CD4-positive, alpha-beta T cell treated with Interleukin-15 for 1 hour (primary cell): ENCODE measurements around the gene ITPR1.

Experiments
- DNase-seq: peaks from one replicate; pipeline ENCODE4 v3.0.0-alpha.2; 2020

The ITPR1 gene

GRCh38 chr3:4599612-4600011 is 106.5 kb downstream of the ITPR1 start:
- no peak for DNase-seq

- DNase-seq: no peak
Observed at GRCh38 chr3:4600493-4600892, 107.3 kb downstream of the ITPR1 start.

GRCh38 chr3:4601892-4602291 is 108.7 kb downstream of the ITPR1 start:
- no peak for DNase-seq

DNA sequence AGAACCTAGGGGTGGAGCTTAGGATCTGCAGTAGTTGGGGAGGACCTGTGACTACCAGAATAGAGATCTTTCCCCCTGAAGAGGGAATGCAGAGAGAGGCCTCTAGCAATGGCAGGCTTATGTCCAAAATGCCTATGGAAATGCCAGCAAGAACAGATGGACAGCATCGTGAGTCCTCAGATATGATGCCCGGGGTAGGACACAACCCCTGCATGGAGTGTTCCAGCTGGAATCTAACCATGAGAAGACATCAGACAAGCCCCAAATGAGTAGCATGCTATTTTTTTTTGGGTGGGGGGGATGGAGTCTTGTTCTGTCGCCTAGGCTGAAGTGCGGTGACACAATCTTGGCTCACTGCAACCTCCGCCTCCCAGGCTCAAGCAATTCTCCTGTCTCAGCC is 111.5 kb downstream of the ITPR1 start:
- no peak for DNase-seq

DNA sequence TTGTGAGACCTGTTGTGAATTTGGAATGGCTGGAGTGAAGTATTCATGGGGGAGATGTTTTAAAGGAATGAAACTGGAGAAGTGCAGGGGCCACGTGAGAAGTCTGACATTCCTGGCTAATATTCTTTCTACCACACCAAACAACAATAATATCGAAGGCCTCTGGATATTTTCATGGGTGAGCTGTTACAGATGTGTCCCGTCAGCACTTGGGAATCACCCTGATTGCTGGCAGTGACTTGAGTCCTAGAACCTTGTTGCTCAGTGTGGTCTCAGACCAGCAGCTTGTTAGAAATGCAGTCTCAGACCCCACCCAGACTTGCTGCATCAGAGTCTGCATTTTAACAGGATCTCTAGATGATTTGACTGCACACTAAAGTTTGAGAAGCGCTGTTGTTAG is 113.8 kb downstream of the ITPR1 start:
- no peak for DNase-seq

GRCh38 chr3:4613366-4613765 is 120.2 kb downstream of the ITPR1 start:
- DNase-seq: no peak

DNA sequence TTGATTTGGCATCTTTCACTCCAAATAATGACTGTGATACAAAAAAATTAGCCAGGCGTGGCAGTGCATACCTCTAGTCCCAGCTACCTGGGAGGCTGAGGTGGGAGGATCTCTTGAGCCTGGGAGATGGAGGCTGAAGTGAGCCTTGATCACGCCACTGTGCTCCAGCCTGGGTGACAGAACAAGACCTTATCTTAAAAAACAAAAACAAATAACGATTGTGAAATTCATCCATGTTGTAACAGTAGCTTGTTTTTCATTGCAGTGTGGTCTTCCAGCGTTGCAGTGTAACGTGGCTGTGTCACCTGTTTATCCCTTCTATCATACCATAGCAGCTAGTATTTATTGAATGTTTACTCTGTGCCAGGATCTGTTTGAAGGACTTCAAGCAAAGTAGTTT is 120.9 kb downstream of the ITPR1 start:
- DNase-seq: no peak

DNA sequence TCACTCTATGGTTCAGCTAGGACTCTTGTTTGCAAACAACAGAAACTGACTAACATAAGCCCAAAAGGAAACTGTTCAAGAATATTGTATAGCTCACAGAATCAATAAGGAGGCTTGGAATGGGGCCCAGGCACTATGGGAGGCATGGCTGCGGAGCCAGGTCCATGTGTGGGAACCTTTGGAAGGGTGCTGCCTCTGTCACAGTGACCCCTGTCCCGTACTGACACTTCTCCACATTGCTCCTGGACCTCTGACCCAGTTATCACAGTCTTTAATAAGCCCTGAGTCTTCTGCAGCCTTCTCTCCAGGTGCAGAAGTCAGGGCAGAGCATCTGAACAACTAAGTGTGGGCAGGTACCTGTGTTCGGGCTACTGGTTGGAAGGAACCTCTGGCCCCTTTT is 121.8 kb downstream of the ITPR1 start:
- DNase-seq: no peak

DNA sequence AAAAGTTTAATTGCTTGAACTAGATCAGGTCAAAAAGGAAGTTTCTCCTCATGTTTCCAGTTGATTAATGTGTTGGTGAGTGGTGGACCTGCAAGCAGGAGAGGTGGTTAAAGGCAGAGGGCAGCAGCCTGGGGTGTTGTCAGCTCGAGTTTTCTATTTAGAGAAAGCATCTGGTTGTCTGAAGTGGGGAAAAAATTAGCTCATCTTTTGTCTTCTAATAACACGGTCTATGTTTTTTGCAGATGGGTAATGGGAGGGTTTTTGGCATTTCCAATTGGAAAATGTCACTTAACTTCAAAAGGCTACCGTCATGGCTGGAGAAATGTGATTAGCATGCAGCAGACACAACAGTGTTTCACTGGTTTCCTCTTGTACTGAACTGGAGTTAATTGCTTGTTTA is 122.6 kb downstream of the ITPR1 start:
- DNase-seq: no peak

DNA sequence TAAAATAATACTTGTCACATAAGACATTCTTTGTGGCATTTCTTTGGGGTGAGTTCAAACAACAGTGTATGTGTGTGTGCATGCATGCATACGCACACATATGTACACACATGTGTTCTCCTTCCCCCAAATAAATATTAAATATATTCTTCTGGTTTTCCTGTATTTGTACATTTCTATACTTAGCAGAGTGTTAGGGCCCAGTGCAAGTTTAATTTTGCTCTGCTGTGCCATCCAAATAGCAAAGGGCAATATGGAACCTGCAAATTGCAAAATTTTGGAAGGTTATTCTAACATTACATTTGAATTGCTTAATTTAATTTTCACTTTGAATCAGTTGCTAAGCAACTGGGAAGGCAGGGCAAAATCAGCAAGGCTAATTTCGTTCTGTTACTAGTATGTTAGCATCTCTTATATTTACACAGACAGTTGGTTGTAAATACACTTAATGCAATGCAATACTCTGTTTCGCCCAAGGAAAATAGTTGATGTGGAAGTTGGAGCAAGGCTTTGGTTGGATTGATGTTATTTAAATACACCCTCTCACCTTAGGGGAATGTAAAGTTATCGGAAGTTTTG is 130.4 kb downstream of the ITPR1 start:
- DNase-seq: no peak

DNA sequence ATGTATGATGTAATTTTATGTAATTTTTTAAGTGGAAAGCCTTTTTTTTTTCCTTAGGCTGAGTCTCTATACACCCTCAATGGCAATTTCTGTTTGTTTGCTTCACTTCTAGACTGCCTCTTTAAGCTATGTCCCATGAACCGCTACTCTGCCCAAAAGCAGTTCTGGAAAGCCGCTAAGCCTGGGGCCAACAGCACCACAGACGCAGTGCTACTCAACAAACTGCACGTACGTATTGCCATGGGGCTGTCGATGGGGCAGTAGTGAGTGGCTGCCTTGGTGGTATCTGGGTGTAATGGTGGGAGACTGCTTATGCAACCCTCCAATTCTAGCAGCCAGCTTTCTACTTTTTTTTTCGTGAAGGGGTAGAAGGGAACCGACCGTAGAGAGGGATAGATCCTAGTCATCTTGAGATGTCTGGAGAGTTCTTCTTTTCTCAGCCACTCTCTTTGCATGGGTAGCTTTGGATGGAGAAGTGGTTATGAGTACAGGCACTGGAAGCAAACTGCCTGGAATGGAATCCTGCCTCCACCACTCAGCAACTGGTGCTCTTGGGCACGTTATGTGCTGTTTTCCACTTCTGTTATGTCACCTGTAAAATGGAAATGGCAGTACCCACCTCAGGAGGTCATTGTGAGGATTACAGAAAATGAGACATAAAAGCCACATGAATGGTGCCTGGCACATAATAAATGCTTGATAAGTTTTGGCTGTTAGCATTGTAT is 134.7 kb downstream of the ITPR1 start:
- DNase-seq: no peak

GRCh38 chr3:4629095-4630007 is 136.2 kb downstream of the ITPR1 start:
- no peak for DNase-seq

DNA sequence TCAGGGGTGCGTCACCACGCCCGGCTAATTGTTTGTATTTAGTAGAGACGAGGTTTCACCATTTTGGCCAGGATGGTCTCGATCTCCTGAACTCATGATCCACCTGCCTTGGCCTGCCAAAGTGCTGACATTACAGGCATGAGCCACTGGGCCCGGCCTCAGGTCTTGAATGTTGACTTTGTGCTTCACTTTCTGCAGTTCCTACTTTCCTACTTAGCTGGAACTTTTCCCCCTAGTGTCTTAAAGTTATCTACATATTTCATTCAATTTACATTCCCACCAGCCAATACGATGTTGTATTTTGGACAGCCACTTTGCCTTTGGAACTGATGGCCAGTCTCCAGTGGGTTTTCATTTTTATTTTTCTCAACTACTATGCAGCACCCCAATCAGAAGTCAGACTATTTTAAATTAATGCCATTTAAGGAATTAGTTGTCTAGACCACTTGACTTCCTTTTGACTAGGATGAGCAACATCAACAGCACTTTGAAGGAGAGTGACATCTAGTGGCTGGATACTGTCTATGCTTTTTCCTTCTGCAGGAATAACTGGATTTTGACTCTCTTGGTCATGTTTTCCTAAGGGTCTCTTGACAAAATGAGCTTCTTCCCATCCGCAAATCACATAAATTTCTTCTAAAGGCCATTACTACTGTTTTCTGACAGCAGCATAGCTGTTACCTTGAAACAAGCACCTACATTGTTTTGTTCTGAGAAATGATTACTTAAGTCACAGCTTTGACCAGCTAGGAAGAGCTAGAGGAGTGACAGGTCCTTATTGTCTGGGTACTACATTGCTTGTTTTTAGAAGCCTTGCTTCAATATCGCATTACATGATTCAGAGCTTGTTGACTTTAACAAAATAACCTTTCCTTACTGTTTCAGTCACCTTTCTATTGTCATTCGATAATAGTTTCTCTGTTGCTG is 140.2 kb downstream of the ITPR1 start:
- no peak for DNase-seq

- DNase-seq: no peak
Observed at GRCh38 chr3:4634894-4635293, 141.7 kb downstream of the ITPR1 start.

GRCh38 chr3:4637265-4637664 is 144.1 kb downstream of the ITPR1 start:
- DNase-seq: no peak

DNA sequence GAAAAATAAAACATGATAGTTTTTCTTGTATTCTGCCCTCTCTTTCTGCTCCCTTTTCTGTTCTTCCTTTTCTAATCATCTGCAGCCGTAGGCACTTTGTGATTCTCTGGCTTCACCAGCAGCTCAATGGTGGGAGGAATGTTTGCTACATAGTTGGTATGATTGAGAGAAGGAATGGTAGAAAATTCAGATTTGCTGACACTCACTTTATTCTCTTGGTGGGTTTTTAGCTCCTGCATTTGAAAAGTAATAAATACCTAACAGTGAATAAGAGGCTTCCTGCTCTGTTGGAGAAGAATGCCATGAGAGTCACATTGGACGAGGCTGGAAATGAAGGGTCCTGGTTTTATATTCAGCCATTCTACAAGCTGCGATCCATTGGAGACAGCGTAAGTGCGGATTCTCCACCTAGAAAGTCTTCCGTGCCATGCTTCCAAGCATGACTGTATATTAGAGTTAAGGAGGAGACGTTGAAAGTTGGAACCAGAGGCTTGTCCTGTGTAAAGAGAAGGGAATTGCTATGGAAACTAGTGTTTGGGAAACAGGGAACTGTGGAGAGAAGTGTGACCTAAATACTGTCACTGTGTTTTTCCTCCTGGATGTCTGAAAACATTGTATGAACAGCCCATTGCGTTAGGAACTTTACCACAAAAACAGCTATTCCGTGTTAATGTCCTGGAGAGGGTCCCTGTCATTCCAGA is 148.9 kb downstream of the ITPR1 start:
- DNase-seq: no peak

DNA sequence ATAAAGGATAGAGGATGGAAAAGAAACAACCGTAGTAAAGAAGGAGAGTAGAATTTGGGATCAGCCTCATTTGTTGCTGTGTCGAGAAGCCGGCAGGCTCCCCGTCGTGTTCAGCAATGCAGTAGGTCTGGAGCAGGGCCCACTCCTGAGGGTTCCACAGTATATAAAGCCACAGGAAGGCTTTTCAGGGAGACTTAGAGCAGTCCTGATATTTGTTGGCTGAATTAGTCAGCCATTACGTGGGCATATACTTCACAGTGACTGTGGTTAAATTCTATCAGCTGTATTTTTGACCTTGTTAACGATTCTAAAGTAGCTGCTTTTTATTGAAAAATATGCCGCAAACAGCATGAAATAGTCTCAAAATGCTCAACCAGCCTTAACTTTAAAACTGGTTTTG is 149.5 kb downstream of the ITPR1 start:
- DNase-seq: no peak

GRCh38 chr3:4643904-4644547 is 150.9 kb downstream of the ITPR1 start:
- no peak for DNase-seq

- no peak for DNase-seq
Observed at GRCh38 chr3:4644951-4645350, 151.8 kb downstream of the ITPR1 start.

DNA sequence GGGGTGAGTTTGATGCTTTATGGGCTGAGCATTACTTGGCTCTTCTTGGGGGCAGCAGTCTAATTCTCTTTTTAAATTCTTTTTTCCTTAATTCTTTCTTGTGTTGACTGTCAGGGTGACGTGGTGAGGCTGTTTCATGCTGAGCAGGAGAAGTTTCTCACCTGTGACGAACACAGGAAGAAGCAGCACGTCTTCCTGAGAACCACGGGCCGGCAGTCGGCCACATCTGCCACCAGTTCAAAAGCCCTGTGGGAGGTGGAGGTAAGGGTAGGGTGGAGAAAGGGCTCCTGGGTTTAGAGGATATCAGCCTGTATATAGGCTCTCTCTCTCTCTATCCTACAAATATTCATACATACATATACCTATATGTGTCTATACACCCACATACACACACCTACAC is 152.3 kb downstream of the ITPR1 start:
- DNase-seq: no peak

GRCh38 chr3:4647411-4647810 is 154.3 kb downstream of the ITPR1 start:
- no peak for DNase-seq
